MM.1S (cell line): ENCODE results near the gene RASSF1.

Experiments used
- DNase-seq: peaks from one replicate; pipeline ENCODE4 v3.0.0-alpha.2; 2015
- H2AFZ ChIP-seq: fragments of 300-600 bp; sonication (generic); 2 replicates; pipeline ENCODE4 v1.6.0; 2016; ENCODE audit warnings: antibody characterized with exemption, low read length
- H3F3A ChIP-seq: fragments of 300-600 bp; sonication (generic); 2 replicates; pipeline ENCODE4 v1.6.1; 2016; ENCODE audit warnings: mild to moderate bottlenecking, antibody characterized with exemption, low read length, moderate library complexity, mixed read lengths; ENCODE audit not compliant: insufficient read depth
- H3K27ac ChIP-seq: fragments of 300-600 bp; sonication (generic); 2 replicates; pipeline ENCODE4 v1.5.1; 2016; ENCODE audit warnings: mild to moderate bottlenecking, low read length
- H3K27me3 ChIP-seq: fragments of 300-600 bp; sonication (generic); replicated peaks from 2 replicates; pipeline ENCODE4 v1.6.0; 2016; ENCODE audit warnings: low read length; ENCODE audit not compliant: insufficient read depth
- H3K36me3 ChIP-seq: fragments of 300-600 bp; sonication (generic); replicated peaks from 2 replicates; pipeline ENCODE4 v1.6.1; 2016; ENCODE audit warnings: mild to moderate bottlenecking, low read length, mixed read lengths; ENCODE audit not compliant: insufficient read depth
- H3K4me1 ChIP-seq: fragments of 300-600 bp; sonication (generic); 2 replicates; pipeline ENCODE4 v1.6.1; 2016; ENCODE audit warnings: low read length, mixed read lengths
- H3K4me2 ChIP-seq: fragments of 300-600 bp; sonication (generic); 2 replicates; pipeline ENCODE4 v1.6.0; 2016; ENCODE audit warnings: low read depth, low read length
- H3K4me3 ChIP-seq: fragments of 300-600 bp; sonication (generic); 2 replicates; pipeline ENCODE4 v1.5.1; 2016; ENCODE audit warnings: low read length, mixed read lengths
- H3K79me2 ChIP-seq: fragments of 300-600 bp; sonication (generic); 2 replicates; pipeline ENCODE4 v1.6.1; 2016; ENCODE audit warnings: mixed run types, low read length, mixed read lengths
- H3K9ac ChIP-seq: fragments of 300-600 bp; sonication (generic); 2 replicates; pipeline ENCODE4 v1.6.1; 2016; ENCODE audit warnings: low read length, mixed read lengths
- H3K9me2 ChIP-seq: fragments of 300-600 bp; sonication (generic); replicated peaks from 2 replicates; pipeline ENCODE4 v1.6.1; 2016; ENCODE audit warnings: mild to moderate bottlenecking, low read length, mixed read lengths; ENCODE audit not compliant: insufficient read depth
- H3K9me3 ChIP-seq: fragments of 300-600 bp; sonication (generic); replicated peaks from 2 replicates; pipeline ENCODE4 v1.6.1; 2016; ENCODE audit warnings: mild to moderate bottlenecking, low read length, mixed read lengths; ENCODE audit not compliant: insufficient read depth
- H4K20me1 ChIP-seq: fragments of 300-600 bp; sonication (generic); 2 replicates; pipeline ENCODE4 v1.6.1; 2016; ENCODE audit warnings: mild to moderate bottlenecking, low read length, moderate library complexity, mixed read lengths; ENCODE audit not compliant: insufficient read depth
- CTCF ChIP-seq: fragments of 300-600 bp; sonication (generic); IDR thresholded peaks from 2 replicates; pipeline ENCODE4 v1.5.1; 2016; ENCODE audit warnings: antibody characterized with exemption, low read length, mixed read lengths
- EZH2 ChIP-seq: fragments of 300-600 bp; sonication (generic); optimal IDR thresholded peaks from 2 replicates; pipeline ENCODE3; 2017; ENCODE audit warnings: low read depth, mild to moderate bottlenecking, antibody characterized with exemption, low read length, mixed read lengths
- EZH2phosphoT487 ChIP-seq: fragments of 300-600 bp; sonication (generic); IDR thresholded peaks from 2 replicates; pipeline ENCODE4 v1.6.1; 2018; ENCODE audit warnings: antibody characterized with exemption, low read length

The RASSF1 gene

GRCh38 chr3:50338965-50339364, 1.7 kb downstream of the RASSF1 start:
- Histone ChIP-seq H4K20me1 (no peaks in the 10 kb centered on the region), H3K9me2 (no peaks in the 10 kb centered on the region), H3K4me2 (no peak overlapping the region), H3K27me3 (peaks cover 10% of the 10 kb centered on the region; the same call in 1 of the 2 replicates), H2AFZ (no peak overlapping the region), H3K4me1 (peaks cover 4% of the 10 kb centered on the region; the same call in 1 of the 2 replicates), H3K27ac (no peak overlapping the region), H3K9ac (no peak overlapping the region), H3K4me3 (no peak overlapping the region), H3K79me2 (peaks cover 38% of the 10 kb centered on the region), H3K9me3 (no peaks in the 10 kb centered on the region), H3K36me3 (no peaks in the 10 kb centered on the region), H3F3A (peaks cover 17% of the 10 kb centered on the region)
- TF ChIP-seq CTCF, result no peak
- TF ChIP-seq EZH2phosphoT487, result no peak
- no peak for TF ChIP-seq EZH2
- DNase-seq, result no peak

- TF ChIP-seq EZH2phosphoT487 (no peak), CTCF (no peak), EZH2 (no peak)
- H3K9ac ChIP-seq, result peak overlapping the region; percentile 97
- DNase-seq, result peak; percentile 99
- no peaks in the 10 kb centered on the region for H3K9me3 ChIP-seq
- peak overlapping the region; percentile 92 for H2AFZ ChIP-seq
- H3K36me3 ChIP-seq, result no peaks in the 10 kb centered on the region
- H3K27me3 ChIP-seq, result peaks cover 10% of the 10 kb centered on the region; the same call in 1 of the 2 replicates
- H3K27ac ChIP-seq, result peak overlapping the region; percentile 86
- peaks cover 54% of the 10 kb centered on the region for H3K79me2 ChIP-seq
- peaks cover 4% of the 10 kb centered on the region; the same call in 1 of the 2 replicates for H3K4me1 ChIP-seq
- no peaks in the 10 kb centered on the region for H4K20me1 ChIP-seq
- no peaks in the 10 kb centered on the region for H3K9me2 ChIP-seq
- peak overlapping the region; percentile 98 for H3K4me2 ChIP-seq
- H3F3A ChIP-seq, result peaks cover 17% of the 10 kb centered on the region
- H3K4me3 ChIP-seq, result peak overlapping the region; percentile 99
Measured at GRCh38 chr3:50337175-50337861, 3.3 kb downstream of the RASSF1 start.

- H3K4me1 ChIP-seq, result peaks cover 4% of the 10 kb centered on the region; the same call in 1 of the 2 replicates
- peaks cover 10% of the 10 kb centered on the region; the same call in 1 of the 2 replicates for H3K27me3 ChIP-seq
- no peak for DNase-seq
- H3K79me2 ChIP-seq, result peaks cover 61% of the 10 kb centered on the region
- H3K9ac ChIP-seq, result peak overlapping the region; percentile 97
- peak overlapping the region; percentile 98 for H3K4me2 ChIP-seq
- H4K20me1 ChIP-seq, result no peaks in the 10 kb centered on the region
- no peak for TF ChIP-seq EZH2phosphoT487
- TF ChIP-seq EZH2, result no peak
- TF ChIP-seq CTCF, result no peak
- peak overlapping the region; percentile 81 for H2AFZ ChIP-seq
- H3K9me2 ChIP-seq, result no peaks in the 10 kb centered on the region
- no peaks in the 10 kb centered on the region for H3K9me3 ChIP-seq
- H3K27ac ChIP-seq, result peak overlapping the region; percentile 86
- peaks cover 4% of the 10 kb centered on the region; the same call in 1 of the 2 replicates for H3K36me3 ChIP-seq
- peaks cover 17% of the 10 kb centered on the region for H3F3A ChIP-seq
- peak overlapping the region; percentile 99 for H3K4me3 ChIP-seq
Measured at GRCh38 chr3:50336452-50337174, 4.0 kb downstream of the RASSF1 start.
